DND-41 (cell line): ENCODE data around the gene PCGF2.
"Not testable (repeated sequence)": the region's sequence is repeated elsewhere in the genome, so short reads cannot be mapped to it uniquely, and the experiment has no call there.

Source experiments
- ATAC-seq: fragments of 200-7000 bp; cut with Tn5 transposase; 3 replicates; pipeline ENCODE4 v1.9.1; 2021; ENCODE audit warnings: low read depth; ENCODE audit not compliant: insufficient read depth
- DNase-seq: peaks from one replicate; pipeline ENCODE4 v3.0.0-alpha.2; 2020
- H2AFZ ChIP-seq: 2 replicates; pipeline ENCODE4 v1.6.0; 2012; ENCODE audit warnings: low read depth, low read length
- H3K27ac ChIP-seq: 2 replicates; pipeline ENCODE4 v1.5.1; 2012; ENCODE audit warnings: low read length, inconsistent platforms
- H3K27me3 ChIP-seq: fragments of 200-600 bp; sonication (generic); 2 replicates; pipeline ENCODE4 v1.6.0; 2012; ENCODE audit warnings: low read length, mild to moderate bottlenecking, inconsistent platforms; ENCODE audit not compliant: insufficient read depth, poor library complexity
- H3K36me3 ChIP-seq: 2 replicates; pipeline ENCODE4 v1.5.1; 2012; ENCODE audit warnings: low read length, inconsistent platforms; ENCODE audit not compliant: insufficient read depth
- H3K4me1 ChIP-seq: 2 replicates; pipeline ENCODE4 v1.5.1; 2012; ENCODE audit warnings: mild to moderate bottlenecking, low read length; ENCODE audit not compliant: insufficient read depth
- H3K4me2 ChIP-seq: 2 replicates; pipeline ENCODE4 v1.6.0; 2012; ENCODE audit warnings: mild to moderate bottlenecking, moderate library complexity, low read length, inconsistent platforms; ENCODE audit not compliant: insufficient read depth
- H3K4me3 ChIP-seq, 2 experiments: fragments of 200-600 bp in 1 of 2; shearing (Covaris generic) in 1 of 2; 2 replicates each; pipeline ENCODE4 v1.5.1; 2012 to 2016; ENCODE audit warnings: inconsistent platforms in 2 of 2, low read length in 2 of 2, mild to moderate bottlenecking in 2 of 2, low read depth in 1 of 2, moderate library complexity in 1 of 2
- H3K79me2 ChIP-seq: 2 replicates; pipeline ENCODE4 v1.6.0; 2012; ENCODE audit warnings: low read length, inconsistent platforms; ENCODE audit not compliant: insufficient read depth
- H3K9ac ChIP-seq: 2 replicates; pipeline ENCODE4 v1.6.0; 2012; ENCODE audit warnings: low read depth, mild to moderate bottlenecking, inconsistent platforms, low read length, moderate library complexity
- H3K9me3 ChIP-seq: 2 replicates; pipeline ENCODE4 v1.5.1; 2012; ENCODE audit warnings: low read length, moderate library complexity, mild to moderate bottlenecking, inconsistent platforms; ENCODE audit not compliant: insufficient read depth, severe bottlenecking
- H4K20me1 ChIP-seq: 2 replicates; pipeline ENCODE4 v1.6.0; 2012; ENCODE audit warnings: low read length; ENCODE audit not compliant: insufficient read depth
- CTCF ChIP-seq: IDR thresholded peaks from 2 replicates; pipeline ENCODE4 v1.5.1; 2012; ENCODE audit warnings: borderline replicate concordance, low read length, moderate library complexity, mild to moderate bottlenecking; ENCODE audit not compliant: poor library complexity, severe bottlenecking; ENCODE audit errors: extremely low read depth
- EZH2 ChIP-seq: IDR thresholded peaks from 3 replicates; pipeline ENCODE4 v1.6.1; 2012; ENCODE audit warnings: borderline replicate concordance, low read depth, mild to moderate bottlenecking, moderate library complexity, low read length, inconsistent platforms; ENCODE audit not compliant: severe bottlenecking

Gene PCGF2

GRCh38 chr17:38789185-38789584 is 41.0 kb upstream of the PCGF2 start:
- no peaks in the 10 kb centered on the region for H3K4me1 ChIP-seq
- ATAC-seq (no peak), DNase-seq (no peak)
- H3K4me2 ChIP-seq, result no peak overlapping the region
- no peak overlapping the region for H2AFZ ChIP-seq
- H3K27me3 ChIP-seq, result no peaks in the 10 kb centered on the region
- H3K27ac ChIP-seq, result no peak overlapping the region
- H3K4me3 ChIP-seq, result no peak overlapping the region
- H4K20me1 ChIP-seq, result peaks cover 43% of the 10 kb centered on the region
- peaks cover 64% of the 10 kb centered on the region for H3K79me2 ChIP-seq
- no peak for TF ChIP-seq EZH2
- no peak for TF ChIP-seq CTCF
- peaks cover 62% of the 10 kb centered on the region for H3K36me3 ChIP-seq
- H3K9ac ChIP-seq, result no peak overlapping the region
- H3K9me3 ChIP-seq, result no peaks in the 10 kb centered on the region

- H3K9ac ChIP-seq, H3K4me3 ChIP-seq, H3K27me3 ChIP-seq, H3K27ac ChIP-seq, ATAC-seq, DNase-seq, H3K4me2 ChIP-seq, H3K4me1 ChIP-seq, H3K9me3 ChIP-seq, H2AFZ ChIP-seq: not testable (repeated sequence)
- H4K20me1 ChIP-seq, result peaks cover 41% of the 10 kb centered on the region
- H3K36me3 ChIP-seq, result peaks cover 62% of the 10 kb centered on the region
- peaks cover 54% of the 10 kb centered on the region for H3K79me2 ChIP-seq
Measured at GRCh38 chr17:38787999-38788398, 39.9 kb upstream of the PCGF2 start.

- Histone ChIP-seq H4K20me1 (peaks cover 34% of the 10 kb centered on the region), H3K4me1 (no peaks in the 10 kb centered on the region), H3K4me2 (no peak overlapping the region), H3K79me2 (peaks cover 38% of the 10 kb centered on the region), H3K27ac (no peak overlapping the region), H3K4me3 (no peak overlapping the region), H3K9me3 (no peaks in the 10 kb centered on the region), H3K36me3 (peaks cover 67% of the 10 kb centered on the region), H2AFZ (no peak overlapping the region), H3K27me3 (no peaks in the 10 kb centered on the region), H3K9ac (no peak overlapping the region)
- no peak for ATAC-seq
- TF ChIP-seq CTCF (no peak), EZH2 (no peak)
- DNase-seq, result no peak
Measured at GRCh38 chr17:38786372-38786771, 38.2 kb upstream of the PCGF2 start.

- Histone ChIP-seq H4K20me1 (peaks cover 12% of the 10 kb centered on the region), H2AFZ (no peak overlapping the region), H3K27me3 (no peaks in the 10 kb centered on the region), H3K9me3 (no peaks in the 10 kb centered on the region), H3K9ac (no peak overlapping the region), H3K4me2 (no peak overlapping the region), H3K36me3 (peaks cover 88% of the 10 kb centered on the region), H3K79me2 (peaks cover 12% of the 10 kb centered on the region), H3K4me3 (no peak overlapping the region), H3K27ac (no peak overlapping the region), H3K4me1 (no peaks in the 10 kb centered on the region)
- no peak for DNase-seq
- ATAC-seq, result no peak
- TF ChIP-seq CTCF, result no peak
Measured at GRCh38 chr17:38783227-38783626, 35.1 kb upstream of the PCGF2 start.
